ENCODE data around the gene CLEC6A.
A peak's percentile ranks its signal among the peaks of the same experiment; 100 is the strongest.

Gene CLEC6A

DNA sequence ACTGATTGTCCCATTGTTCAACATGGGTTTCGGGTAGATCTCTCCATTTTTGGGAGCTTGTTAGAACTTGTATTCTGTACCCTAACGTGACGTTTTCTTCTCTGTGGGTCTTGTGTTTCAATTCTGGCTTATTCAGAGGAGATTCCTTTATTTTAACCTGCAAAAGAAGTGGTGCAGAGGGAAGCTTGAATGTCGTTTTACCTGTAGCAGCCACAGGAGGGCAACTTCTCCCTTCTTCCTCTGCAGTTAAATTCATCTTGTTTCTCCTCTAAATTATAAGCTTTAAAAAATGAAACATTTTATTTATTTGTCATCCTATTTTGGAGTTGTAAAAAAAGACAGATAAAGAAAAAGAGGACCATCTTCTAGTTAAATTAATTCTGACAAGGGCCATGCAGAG lies 43.9 kb downstream of the CLEC6A start:
- H3K4me3 ChIP-seq (ENCODE audit: low read depth, low read length): no peak overlapping the region
- TF ChIP-seq CTCF (IDR thresholded peaks at IDR 0.05; ENCODE audit: insufficient read depth, low read depth, low read length, missing control alignments): no peak
- DNase-seq (ENCODE audit: low read depth): no peak

GRCh38 chr12:8501720-8502119 lies 46.0 kb downstream of the CLEC6A start:
- DNase-seq (ENCODE audit: low read depth): no peak
- H3K4me3 ChIP-seq (ENCODE audit: low read depth, low read length): no peak overlapping the region
- TF ChIP-seq CTCF (IDR thresholded peaks at IDR 0.05; ENCODE audit: insufficient read depth, low read depth, low read length, missing control alignments): no peak

DNA sequence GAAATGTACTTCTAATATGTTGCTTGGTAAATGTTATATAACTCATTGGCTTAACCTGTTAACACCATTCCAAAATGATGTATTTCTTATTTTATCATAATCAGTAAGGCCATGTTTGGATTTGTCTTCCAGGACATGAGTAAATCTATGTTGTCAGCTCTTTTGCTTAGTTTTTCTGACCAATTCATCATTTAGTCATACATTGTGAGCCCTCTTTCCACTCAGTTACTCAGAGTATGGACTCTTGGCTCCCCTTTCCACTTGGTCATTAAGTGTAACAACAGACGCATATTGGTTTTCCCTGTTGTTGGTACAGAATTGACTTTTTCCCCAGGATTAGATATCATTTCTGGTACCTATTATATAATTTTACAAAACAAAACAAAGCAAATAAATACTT lies 48.6 kb downstream of the CLEC6A start:
- DNase-seq (ENCODE audit: low read depth): no peak
- TF ChIP-seq CTCF (IDR thresholded peaks at IDR 0.05; ENCODE audit: insufficient read depth, low read depth, low read length, missing control alignments): no peak
- no peak overlapping the region for H3K4me3 ChIP-seq (ENCODE audit: low read depth, low read length)

DNA sequence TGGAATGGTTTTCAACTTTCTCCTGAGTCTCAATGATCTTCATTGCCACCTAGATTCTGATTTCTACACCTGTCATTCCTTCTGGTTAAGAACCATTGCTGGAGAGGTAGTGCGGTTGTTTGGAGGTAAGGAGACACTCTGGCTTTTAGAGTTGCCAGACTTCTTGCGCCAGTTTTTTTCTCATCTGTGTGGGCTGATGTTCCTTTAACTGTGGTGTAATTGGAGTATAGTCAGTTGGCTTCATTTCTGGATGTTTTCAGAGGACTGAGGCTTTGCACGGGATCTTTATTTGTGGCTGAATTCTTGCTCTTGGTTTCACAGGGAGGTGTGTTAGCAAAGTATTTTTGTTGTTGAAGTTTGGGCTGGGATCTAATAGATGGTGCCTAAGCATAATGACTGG lies 51.8 kb downstream of the CLEC6A start:
- no peak overlapping the region for H3K4me3 ChIP-seq (ENCODE audit: low read depth, low read length)
- DNase-seq (ENCODE audit: low read depth): no peak
- no peak for TF ChIP-seq CTCF (IDR thresholded peaks at IDR 0.05; ENCODE audit: insufficient read depth, low read depth, low read length, missing control alignments)

GRCh38 chr12:8508223-8508622 lies 52.5 kb downstream of the CLEC6A start:
- H3K4me3 ChIP-seq (ENCODE audit: low read depth, low read length): no peak overlapping the region
- no peak for TF ChIP-seq CTCF (IDR thresholded peaks at IDR 0.05; ENCODE audit: insufficient read depth, low read depth, low read length, missing control alignments)
- no peak for DNase-seq (ENCODE audit: low read depth)

DNA sequence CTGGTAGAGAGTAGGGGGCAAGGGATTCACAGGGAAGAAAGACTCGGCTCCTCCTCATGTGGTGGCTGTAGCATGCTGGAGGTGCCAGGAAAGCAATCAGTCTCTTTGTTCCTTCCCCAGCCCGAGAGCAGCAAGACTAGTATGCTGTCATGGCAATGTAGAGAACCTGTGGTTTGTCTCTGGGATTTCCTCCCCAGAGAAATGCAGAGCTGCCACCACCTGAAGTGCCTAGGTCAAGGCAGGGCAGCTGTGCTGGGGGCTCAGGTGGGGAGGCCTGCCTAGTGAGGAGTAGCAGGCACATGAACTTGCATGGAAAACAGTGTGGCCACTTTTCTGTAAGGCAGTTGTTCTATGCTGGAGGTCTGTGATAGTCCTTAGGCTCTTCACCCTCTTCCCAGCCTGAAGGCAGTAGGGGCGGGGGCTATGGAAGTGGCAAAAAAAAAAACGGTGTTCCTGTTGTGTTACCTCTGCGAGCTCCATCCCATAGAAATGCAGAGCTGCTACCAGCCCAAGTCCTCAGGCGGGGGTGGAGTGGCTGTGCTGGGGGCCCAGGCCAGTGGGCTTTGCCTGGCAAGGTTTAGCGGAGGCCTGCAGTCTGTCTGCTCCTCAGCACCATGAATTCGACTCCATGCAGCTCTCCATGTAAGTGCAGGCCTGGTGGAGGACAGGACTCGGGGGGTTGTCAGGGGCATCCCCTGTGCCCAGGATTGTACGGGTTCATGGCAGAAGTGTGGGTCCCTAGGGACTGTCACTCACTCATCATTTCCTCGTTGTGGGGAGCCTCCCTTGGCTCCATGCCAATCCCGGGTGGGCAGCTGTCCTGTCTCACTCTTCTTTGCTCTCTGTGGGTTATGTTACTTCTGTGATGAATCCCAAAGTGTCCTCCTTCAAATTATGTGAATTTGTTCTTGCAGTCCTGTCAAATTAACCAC lies 53.4 kb downstream of the CLEC6A start:
- DNase-seq (ENCODE audit: low read depth): peak; percentile 17
- no peak overlapping the region for H3K4me3 ChIP-seq (ENCODE audit: low read depth, low read length)
- no peak for TF ChIP-seq CTCF (IDR thresholded peaks at IDR 0.05; ENCODE audit: insufficient read depth, low read depth, low read length, missing control alignments)

DNA sequence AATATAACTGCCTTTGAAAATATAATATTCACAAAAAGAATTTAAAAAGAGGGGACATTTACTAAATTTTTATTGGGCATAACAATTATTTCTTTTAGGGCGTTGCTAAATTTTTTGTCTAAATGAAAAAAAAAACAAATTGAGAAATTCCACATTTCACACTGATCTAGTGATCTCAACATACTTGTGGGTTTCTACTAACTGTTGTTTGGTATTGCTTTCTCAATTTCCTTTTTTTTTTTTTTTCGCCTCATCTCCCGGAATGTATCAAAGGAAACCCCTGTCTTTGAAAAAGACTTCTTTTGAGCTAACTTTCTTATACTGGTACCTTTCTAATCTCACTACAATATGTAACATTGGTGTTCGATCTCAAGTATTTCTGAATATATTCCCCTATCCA lies 57.5 kb downstream of the CLEC6A start, which contains the start of gene CLEC4D:
CLEC4D (plus strand) TSS at position 248 of the 400 bp plus-strand sequence. CDS start 230 bp downstream, outside the sequence.
- no peak within 1 kb of the TSS for H3K4me3 ChIP-seq (ENCODE audit: low read depth, low read length)
- DNase-seq (ENCODE audit: low read depth): no peak
- TF ChIP-seq CTCF (IDR thresholded peaks at IDR 0.05; ENCODE audit: insufficient read depth, low read depth, low read length, missing control alignments): no peak
